Ectodermal cell (in vitro differentiated cells): ENCODE results near the gene MYH15.

Source experiments
- H3K27ac ChIP-seq: 2 replicates; pipeline ENCODE4 v1.7.0; 2013; ENCODE audit warnings: mild to moderate bottlenecking, low read depth, low read length; ENCODE audit not compliant: insufficient read depth, poor library complexity, severe bottlenecking
- H3K27me3 ChIP-seq: 2 replicates; pipeline ENCODE4 v1.7.0; 2013; ENCODE audit warnings: mild to moderate bottlenecking, low read length; ENCODE audit not compliant: insufficient read depth, control insufficient read depth, poor library complexity, severe bottlenecking
- H3K36me3 ChIP-seq: one replicate; pipeline ENCODE4 v1.7.0; 2013; ENCODE audit warnings: low read length; ENCODE audit not compliant: control insufficient read depth, insufficient read depth
- H3K4me1 ChIP-seq: one replicate; pipeline ENCODE4 v1.7.0; 2013; ENCODE audit warnings: low read length; ENCODE audit not compliant: control insufficient read depth, insufficient read depth
- H3K4me3 ChIP-seq: 2 replicates; pipeline ENCODE4 v1.7.0; 2013; ENCODE audit warnings: low read depth, low read length, control low read depth; ENCODE audit not compliant: insufficient read depth
- H3K9me3 ChIP-seq: 2 replicates; pipeline ENCODE4 v1.7.0; 2013; ENCODE audit warnings: mild to moderate bottlenecking, low read length, moderate library complexity; ENCODE audit not compliant: control insufficient read depth
- WGBS, 2 experiments: methylation state at CpG; one replicate each; pipeline ENCODE4 v1.1.7; 2013; ENCODE audit warnings: missing lambda C conversion rate in 2 of 2; 5-methylcytosine and 5-hydroxymethylcytosine counted together

The MYH15 gene

DNA sequence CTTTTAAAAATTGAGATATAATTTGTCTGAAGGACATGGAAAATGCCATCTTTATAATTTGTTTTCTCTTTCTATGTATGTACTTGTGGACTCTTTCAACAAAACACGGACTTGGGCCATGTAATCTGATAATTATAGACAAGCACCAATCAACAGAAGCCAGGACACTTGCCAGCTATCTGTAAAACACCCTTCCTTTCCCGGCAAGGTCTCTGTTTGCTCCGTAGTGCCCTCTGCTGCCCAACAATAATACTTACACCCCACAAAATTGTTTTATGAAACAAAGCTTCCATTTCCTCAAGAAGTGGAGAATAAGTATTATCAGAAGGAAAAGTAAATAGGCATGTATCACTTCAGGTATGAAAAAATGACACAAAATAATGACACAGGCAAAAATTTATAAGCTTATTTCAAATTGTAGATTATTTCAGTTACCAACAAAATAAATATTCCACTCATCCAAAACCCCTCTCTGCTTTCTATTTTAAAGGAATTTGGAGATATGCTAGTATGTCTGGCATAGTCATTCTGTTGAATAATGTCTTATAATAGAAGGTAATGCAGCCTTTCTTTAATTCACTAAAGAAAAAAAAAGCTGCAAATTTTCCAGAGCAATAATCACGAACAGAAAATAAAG lies 32.8 kb downstream of the MYH15 start:
- Histone ChIP-seq H3K27ac (no peak overlapping the region), H3K27me3 (no peaks in the 10 kb centered on the region), H3K4me1 (no peaks in the 10 kb centered on the region), H3K36me3 (no peaks in the 10 kb centered on the region), H3K4me3 (no peak overlapping the region), H3K9me3 (no peaks in the 10 kb centered on the region)
- WGBS, 2 experiments = 3 to 26% methylated on average over 3 to 4 of the region's 4 CpGs

DNA sequence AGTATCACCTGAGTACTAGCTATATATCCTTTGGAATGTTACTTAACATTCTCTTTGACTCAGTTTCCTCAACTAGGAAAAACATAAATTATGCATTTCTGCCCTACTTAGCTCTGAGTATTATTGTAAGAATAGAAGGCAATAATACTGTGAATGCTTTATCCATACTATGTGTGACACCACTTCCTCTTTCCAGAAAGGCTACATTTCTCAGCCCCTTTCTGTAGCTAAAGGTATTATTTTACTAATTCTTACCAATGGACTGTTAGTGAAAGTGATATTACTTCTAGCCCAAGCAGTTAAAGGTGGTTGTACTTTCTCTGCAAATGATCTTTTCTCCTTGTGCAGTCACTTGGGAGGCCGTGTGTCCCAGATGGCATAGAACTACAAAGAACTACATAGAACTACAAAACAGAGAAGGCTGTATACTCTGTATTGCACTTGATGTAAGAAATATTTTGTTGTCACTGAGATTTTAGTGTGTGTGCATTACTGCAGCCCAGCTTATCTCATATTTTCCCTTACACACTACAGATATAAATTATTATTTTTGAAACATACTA lies 35.1 kb downstream of the MYH15 start:
- Histone ChIP-seq H3K4me1 (no peaks in the 10 kb centered on the region), H3K27ac (no peak overlapping the region), H3K36me3 (no peaks in the 10 kb centered on the region), H3K9me3 (no peaks in the 10 kb centered on the region), H3K4me3 (no peak overlapping the region), H3K27me3 (no peaks in the 10 kb centered on the region)
- WGBS, 2 experiments = no CpG with 5 or more reads among the region's 1 CpG

DNA sequence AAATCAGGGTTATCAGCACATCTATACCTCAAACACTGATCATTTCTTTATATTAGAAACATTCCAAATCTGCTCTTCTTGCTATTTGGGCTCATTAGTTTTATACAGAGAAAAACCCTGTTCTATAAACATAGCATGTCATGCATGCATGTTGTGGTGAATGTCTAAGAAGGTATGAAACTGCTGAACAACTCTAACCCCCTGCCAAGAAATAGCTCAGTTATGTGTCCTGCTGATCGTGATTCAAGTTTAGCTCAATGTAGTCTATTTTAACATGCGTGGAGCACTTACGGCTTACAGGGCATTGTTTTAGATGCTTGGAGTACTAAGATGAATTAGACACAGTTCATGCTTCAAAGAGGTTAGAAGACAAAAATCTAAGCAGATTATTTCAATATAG lies 35.8 kb downstream of the MYH15 start:
- no peaks in the 10 kb centered on the region for H3K27me3 ChIP-seq
- no peaks in the 10 kb centered on the region for H3K36me3 ChIP-seq
- no peaks in the 10 kb centered on the region for H3K4me1 ChIP-seq
- H3K9me3 ChIP-seq = no peaks in the 10 kb centered on the region
- no peak overlapping the region for H3K27ac ChIP-seq
- no peak overlapping the region for H3K4me3 ChIP-seq
- WGBS, 2 experiments = 91 to 93% methylated on average over 3 of the region's 3 CpGs

DNA sequence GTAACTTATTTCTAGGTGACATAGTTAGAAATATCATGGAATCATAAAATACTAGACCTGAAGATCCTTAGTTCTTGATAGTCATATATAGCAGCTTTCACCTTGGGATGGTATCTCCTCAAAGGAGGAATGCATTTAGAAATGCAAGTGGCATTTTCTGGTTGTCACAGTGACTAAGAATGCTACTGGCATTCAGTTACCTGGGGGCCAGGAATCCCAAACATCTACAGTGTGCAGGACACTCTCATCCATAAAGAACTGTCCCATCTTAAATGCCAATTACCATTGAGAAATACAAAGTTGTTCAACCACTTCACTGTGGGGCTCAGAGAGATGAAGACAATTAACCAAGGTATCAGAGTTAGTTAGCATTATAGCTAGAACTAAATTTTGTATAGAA lies 36.7 kb downstream of the MYH15 start:
- H3K27me3 ChIP-seq = no peaks in the 10 kb centered on the region
- no peak overlapping the region for H3K4me3 ChIP-seq

DNA sequence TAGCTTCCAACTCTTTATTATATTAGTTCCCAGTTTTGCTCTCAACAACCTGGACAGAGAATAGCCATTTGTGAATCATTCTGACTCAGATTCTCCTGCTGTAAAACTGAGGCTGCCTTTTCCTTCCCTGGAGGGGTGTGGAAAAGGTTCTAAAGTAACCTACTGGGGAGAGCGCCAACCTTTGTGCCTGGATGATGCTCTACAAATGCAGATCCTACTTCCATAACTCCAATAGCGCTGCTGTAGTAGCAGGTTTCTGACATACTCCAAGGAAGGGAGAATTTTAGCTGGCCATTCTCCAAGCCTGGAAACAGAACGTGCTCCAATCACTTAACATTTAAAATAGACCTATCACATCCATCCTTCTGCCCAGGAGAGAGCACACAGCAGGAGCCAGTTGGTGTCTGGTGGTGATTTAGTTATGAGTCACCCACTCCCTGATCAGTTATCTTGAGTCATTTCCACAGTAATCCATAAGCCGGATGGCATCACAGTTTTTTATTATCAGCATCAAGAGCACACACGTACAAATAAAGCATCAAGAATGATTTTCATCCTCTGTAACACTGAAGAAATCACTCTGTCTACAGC lies 38.3 kb downstream of the MYH15 start:
- Histone ChIP-seq H3K27ac (no peak overlapping the region), H3K9me3 (no peaks in the 10 kb centered on the region), H3K4me3 (no peak overlapping the region), H3K27me3 (no peaks in the 10 kb centered on the region), H3K4me1 (no peaks in the 10 kb centered on the region), H3K36me3 (no peaks in the 10 kb centered on the region)
- WGBS, 2 experiments = 79 to 82% methylated on average over 5 of the region's 5 CpGs

More for the DNA sequence above, 36.7 kb downstream of the MYH15 start:
- Histone ChIP-seq H3K36me3 (no peaks in the 10 kb centered on the region), H3K27ac (no peak overlapping the region), H3K9me3 (no peaks in the 10 kb centered on the region), H3K4me1 (no peaks in the 10 kb centered on the region)

DNA sequence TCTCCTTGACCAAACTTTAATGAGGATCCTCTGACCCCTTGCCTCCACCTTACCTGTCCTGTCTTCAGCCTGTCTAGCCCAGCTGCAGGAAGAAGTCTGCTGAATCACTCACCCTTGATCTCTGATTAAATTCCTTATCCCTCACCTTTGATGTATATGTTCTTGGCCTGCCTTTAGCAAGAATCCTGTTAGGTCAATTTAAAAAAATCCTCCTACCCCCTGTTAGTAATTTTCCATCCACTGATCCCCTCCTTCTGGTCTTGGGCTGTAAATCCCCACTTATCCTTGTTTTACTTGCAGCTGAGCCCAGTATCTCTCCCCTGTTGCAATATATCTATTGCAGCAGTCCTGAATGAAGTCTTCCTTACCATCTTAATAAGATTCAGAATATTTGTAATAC lies 39.0 kb downstream of the MYH15 start:
- H3K4me1 ChIP-seq = no peaks in the 10 kb centered on the region
- no peaks in the 10 kb centered on the region for H3K36me3 ChIP-seq
- no peak overlapping the region for H3K4me3 ChIP-seq
- H3K9me3 ChIP-seq = no peaks in the 10 kb centered on the region
- no peak overlapping the region for H3K27ac ChIP-seq
- no peaks in the 10 kb centered on the region for H3K27me3 ChIP-seq

DNA sequence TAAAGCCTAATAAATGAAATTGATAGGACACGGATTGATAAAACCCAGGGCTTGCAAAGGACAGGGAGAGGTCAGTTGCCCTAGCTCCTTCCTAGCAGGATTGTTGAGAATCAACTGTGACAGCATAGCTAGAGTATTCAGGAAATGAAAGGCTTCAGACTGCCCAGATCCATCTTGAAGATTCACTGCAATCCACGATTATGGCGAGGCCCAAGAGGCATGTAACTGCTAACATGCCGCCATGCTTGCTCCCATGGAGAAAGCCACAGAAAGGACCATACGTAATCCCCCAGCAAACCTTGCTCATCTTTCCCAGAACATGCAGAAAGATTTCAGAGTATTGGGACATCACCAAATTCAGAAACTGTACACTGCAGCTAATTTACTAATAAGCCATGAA lies 41.3 kb downstream of the MYH15 start:
- Histone ChIP-seq H3K27me3 (no peaks in the 10 kb centered on the region), H3K36me3 (no peaks in the 10 kb centered on the region), H3K4me3 (no peak overlapping the region), H3K27ac (no peak overlapping the region), H3K4me1 (no peaks in the 10 kb centered on the region), H3K9me3 (no peaks in the 10 kb centered on the region)
- 94 to 97% methylated on average over 5 of the region's 5 CpGs for WGBS, 2 experiments

DNA sequence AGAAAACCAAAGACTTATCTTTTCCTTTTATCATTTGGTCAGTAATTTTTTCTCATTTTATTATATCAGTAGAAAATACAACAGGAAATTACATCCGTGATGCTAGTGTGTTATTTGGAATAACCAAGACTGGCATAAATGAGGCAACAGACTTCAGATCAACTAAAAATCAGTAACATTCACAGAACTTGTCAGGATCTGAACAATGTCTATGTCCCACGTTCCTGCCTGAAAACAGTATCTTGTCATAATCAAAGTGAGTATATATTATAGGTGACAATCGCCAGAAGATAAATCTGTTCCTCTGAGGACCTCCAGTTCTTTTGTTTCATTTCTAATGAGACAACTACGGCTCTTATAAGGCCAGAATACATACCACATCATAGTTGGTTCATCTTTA lies 41.8 kb downstream of the MYH15 start:
- H3K27ac ChIP-seq = no peak overlapping the region
- WGBS, 2 experiments = 73 to 100% methylated on average over 2 to 4 of the region's 4 CpGs
- no peaks in the 10 kb centered on the region for H3K36me3 ChIP-seq
- H3K27me3 ChIP-seq = no peaks in the 10 kb centered on the region
- no peaks in the 10 kb centered on the region for H3K9me3 ChIP-seq
- no peak overlapping the region for H3K4me3 ChIP-seq
- no peaks in the 10 kb centered on the region for H3K4me1 ChIP-seq

DNA sequence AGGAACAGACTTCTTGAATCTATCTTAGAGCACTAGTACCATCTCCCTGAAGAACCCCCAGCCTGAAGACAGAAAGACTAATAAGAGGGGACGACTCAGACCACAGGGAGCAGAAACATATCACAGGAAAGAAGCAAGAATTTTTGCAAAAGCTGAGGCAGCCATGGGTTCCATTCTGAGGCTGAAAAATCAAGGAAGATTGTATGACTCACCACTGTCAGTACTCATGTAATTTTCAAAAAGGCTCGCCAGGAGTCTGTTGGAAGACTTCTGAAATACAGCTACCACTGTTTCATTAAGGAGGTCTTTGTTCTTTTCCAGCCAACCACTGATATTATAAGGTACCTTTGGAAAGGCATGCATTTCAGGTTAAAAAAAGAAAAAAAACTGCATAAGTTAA lies 47.5 kb downstream of the MYH15 start:
- no peak overlapping the region for H3K4me3 ChIP-seq
- peaks cover 4% of the 10 kb centered on the region for H3K4me1 ChIP-seq
- no peaks in the 10 kb centered on the region for H3K36me3 ChIP-seq
- H3K27me3 ChIP-seq = no peaks in the 10 kb centered on the region
- no peaks in the 10 kb centered on the region for H3K9me3 ChIP-seq
- WGBS, 2 experiments = 75 to 87% methylated on average over 2 of the region's 2 CpGs
- H3K27ac ChIP-seq = no peak overlapping the region

DNA sequence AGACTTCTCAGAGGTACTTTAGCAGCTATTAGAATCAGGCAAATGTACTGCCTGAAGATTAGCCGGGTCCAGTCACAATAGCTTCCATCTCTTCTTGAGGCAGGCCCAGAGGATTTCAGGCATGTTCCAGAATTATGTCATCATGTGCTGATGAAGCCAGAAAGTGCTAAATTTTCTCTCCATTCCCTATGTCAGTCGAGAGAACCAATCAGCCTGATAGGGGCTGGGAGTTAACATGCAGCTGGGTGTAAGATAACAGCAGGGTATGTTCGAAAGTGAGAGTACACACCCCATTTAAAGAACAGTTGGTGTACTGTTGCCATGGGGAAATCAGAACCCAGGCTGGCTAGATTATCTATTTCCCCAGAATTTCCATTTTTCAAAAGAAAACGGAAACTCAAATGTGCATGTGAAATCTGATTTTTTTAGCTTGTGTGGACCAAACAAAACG lies 48.7 kb downstream of the MYH15 start:
- 88 to 90% methylated on average over 5 of the region's 5 CpGs for WGBS, 2 experiments
- Histone ChIP-seq H3K4me1 (peaks cover 4% of the 10 kb centered on the region), H3K36me3 (no peaks in the 10 kb centered on the region), H3K27me3 (no peaks in the 10 kb centered on the region), H3K9me3 (no peaks in the 10 kb centered on the region), H3K27ac (no peak overlapping the region), H3K4me3 (no peak overlapping the region)
